Nephron progenitor cell (in vitro differentiated cells): ENCODE measurements around the gene UBTF.

Experiments
- DNase-seq: peaks from one replicate; pipeline ENCODE4 v3.0.0; 2021
- H3K27ac Mint-ChIP-seq: 2 replicates; pipeline ENCODE4 v1.8.0; 2021; ENCODE audit warnings: mild to moderate bottlenecking, moderate library complexity, mixed read lengths
- H3K27me3 Mint-ChIP-seq: 2 replicates; pipeline ENCODE4 v1.8.0; 2021; ENCODE audit warnings: mild to moderate bottlenecking, low read depth, mixed read lengths; ENCODE audit not compliant: poor library complexity
- H3K36me3 Mint-ChIP-seq: 2 replicates; pipeline ENCODE4 v1.8.0; 2021; ENCODE audit warnings: low read depth, mixed read lengths
- H3K4me1 Mint-ChIP-seq: 2 replicates; pipeline ENCODE4 v1.8.0; 2021; ENCODE audit warnings: mixed read lengths
- H3K4me3 Mint-ChIP-seq: 2 replicates; pipeline ENCODE4 v1.8.0; 2021; ENCODE audit warnings: mild to moderate bottlenecking, moderate library complexity, mixed read lengths
- H3K9me3 Mint-ChIP-seq: 2 replicates; pipeline ENCODE4 v1.8.0; 2021; ENCODE audit warnings: mild to moderate bottlenecking, moderate library complexity, mixed read lengths
- CTCF ChIP-seq: fragments of 200-600 bp; sonication (generic); IDR thresholded peaks from 2 replicates; pipeline ENCODE4 v1.5.0; 2021; ENCODE audit warnings: antibody characterized with exemption

Gene UBTF

GRCh38 chr17:44191369-44191768 is 28.1 kb downstream of the UBTF start:
- Mint-ChIP-seq H3K9me3 (no peaks in the 10 kb centered on the region), H3K27me3 (no peaks in the 10 kb centered on the region), H3K27ac (peak overlapping the region; percentile 97), H3K4me1 (peaks cover 28% of the 10 kb centered on the region), H3K4me3 (no peak overlapping the region), H3K36me3 (peaks cover 36% of the 10 kb centered on the region)
- TF ChIP-seq CTCF, result no peak
- DNase-seq, result no peak

- H3K9me3 Mint-ChIP-seq, result no peaks in the 10 kb centered on the region
- no peak overlapping the region for H3K4me3 Mint-ChIP-seq
- H3K4me1 Mint-ChIP-seq, result peaks cover 34% of the 10 kb centered on the region
- no peaks in the 10 kb centered on the region for H3K27me3 Mint-ChIP-seq
- no peak for DNase-seq
- TF ChIP-seq CTCF, result no peak
- H3K27ac Mint-ChIP-seq, result peak overlapping the region; percentile 97
- peaks cover 27% of the 10 kb centered on the region for H3K36me3 Mint-ChIP-seq
Observed at GRCh38 chr17:44190481-44190880, 29.0 kb downstream of the UBTF start.

- TF ChIP-seq CTCF, result no peak
- Mint-ChIP-seq H3K36me3 (peaks cover 14% of the 10 kb centered on the region), H3K4me3 (peak overlapping the region; percentile 100), H3K27ac (peak overlapping the region; percentile 51), H3K4me1 (peaks cover 49% of the 10 kb centered on the region), H3K27me3 (no peaks in the 10 kb centered on the region), H3K9me3 (no peaks in the 10 kb centered on the region)
- DNase-seq, result no peak
Observed at GRCh38 chr17:44188576-44189403, 30.7 kb downstream of the UBTF start.

GRCh38 chr17:44187131-44187899 is 32.2 kb downstream of the UBTF start:
- H3K9me3 Mint-ChIP-seq, result no peaks in the 10 kb centered on the region
- H3K4me3 Mint-ChIP-seq, result peak overlapping the region; percentile 100
- H3K4me1 Mint-ChIP-seq, result peaks cover 49% of the 10 kb centered on the region
- TF ChIP-seq CTCF, result no peak
- peak overlapping the region; percentile 99 for H3K27ac Mint-ChIP-seq
- H3K27me3 Mint-ChIP-seq, result no peaks in the 10 kb centered on the region
- H3K36me3 Mint-ChIP-seq, result peaks cover 19% of the 10 kb centered on the region
- no peak for DNase-seq

GRCh38 chr17:44186307-44187130 is 33.0 kb downstream of the UBTF start, which contains the start of gene TMUB2:
Gene TMUB2 (plus strand): TSS chr17:44186972. CDS start chr17:44187709, 737 bp downstream.
- DNase-seq, result peak; percentile 100
- Mint-ChIP-seq H3K9me3 (peaks cover 7% of the 10 kb centered on the region), H3K27me3 (peaks cover 2% of the 10 kb centered on the region), H3K4me3 (peak within 1 kb of the TSS; percentile 100), H3K27ac (peak within 1 kb of the TSS; percentile 99), H3K4me1 (peaks cover 46% of the 10 kb centered on the region), H3K36me3 (peaks cover 27% of the 10 kb centered on the region)
- TF ChIP-seq CTCF, result no peak
